GM12878 (cell line): ENCODE results near the gene RBM44. TPM values are rescaled to one million over a fixed set of nuclear protein-coding genes. Genes with fewer than 3 reads are reported as not detected.
"Not testable (repeated sequence)": the region's sequence is repeated elsewhere in the genome, so short reads cannot be mapped to it uniquely, and the experiment has no call there.

Source experiments
- ATAC-seq: fragments of 200-7000 bp; cut with Tn5 transposase; 3 replicates; pipeline ENCODE4 v1.9.1; 2020; ENCODE audit warnings: mild to moderate bottlenecking, moderate library complexity
- BruUV-seq: library from RNA; stranded (reverse); fragments of 400-500 nt; replicated peaks from 2 replicates; lab custom pipeline; 2021; lab: Mats Ljungman, UMichigan
- CTCF ChIA-PET: fragments of 300-600 bp; sonication (Branson Sonifier 250); formaldehyde crosslinking; extraction: SDS; loops from one replicate; lab custom pipeline; 2021; ENCODE audit warnings: inconsistent platforms; lab: Yijun Ruan, JAX
- POLR2A ChIA-PET: fragments of 350-600 bp; formaldehyde crosslinking; extraction: SDS; loops from one replicate; lab custom pipeline; 2021; ENCODE audit warnings: inconsistent platforms; lab: Charles Lee
- RAD21 ChIA-PET: fragments of 300-600 bp; sonication (Branson Sonifier 250); formaldehyde crosslinking; loops from one replicate; lab custom pipeline; 2023; ENCODE audit warnings: antibody characterized with exemption; ENCODE audit not compliant: unreplicated experiment; lab: Charles Lee
- SMC1A ChIA-PET: fragments of 300-600 bp; sonication (Branson Sonifier 250); formaldehyde crosslinking; loops from one replicate; lab custom pipeline; 2023; ENCODE audit not compliant: unreplicated experiment, uncharacterized antibody; lab: Charles Lee
- DNase-seq: peaks from one replicate; pipeline ENCODE4 v3.0.0-alpha.2; 2011; ENCODE audit warnings: low read depth, low spot score
- FAIRE-seq: peaks from 3 replicates; lab custom pipeline; 2011; peaks lifted over from hg19 to GRCh38; lab: Jason Lieb, UNC
- H2AFZ ChIP-seq: 2 replicates; pipeline ENCODE4 v1.6.0; 2011; ENCODE audit warnings: low read depth, low read length, control low read depth; ENCODE audit not compliant: control insufficient read depth
- H3K27ac ChIP-seq: 2 replicates; pipeline ENCODE4 v1.5.1; 2011; ENCODE audit warnings: control low read depth; ENCODE audit not compliant: control insufficient read depth, insufficient read depth
- H3K27me3 ChIP-seq, 2 experiments: replicated peaks in 1 of 2; 2 replicates each; pipeline versions ENCODE4 v1.6.0 to v1.6.1; 2011; ENCODE audit warnings: low read length in 1 of 2; ENCODE audit not compliant: control insufficient read depth in 2 of 2, insufficient read depth in 2 of 2
- H3K36me3 ChIP-seq, 2 experiments: 2 replicates each; pipeline ENCODE4 v1.5.1; 2011; ENCODE audit warnings: low read length in 1 of 2; ENCODE audit not compliant: control insufficient read depth in 2 of 2, insufficient read depth in 2 of 2
- H3K4me1 ChIP-seq: 2 replicates; pipeline ENCODE4 v1.6.1; 2011; ENCODE audit warnings: mild to moderate bottlenecking, low read length, moderate library complexity, mixed read lengths; ENCODE audit not compliant: control insufficient read depth, insufficient read depth
- H3K4me2 ChIP-seq: 2 replicates; pipeline ENCODE4 v1.6.0; 2011; ENCODE audit warnings: control low read depth; ENCODE audit not compliant: control insufficient read depth, insufficient read depth
- H3K4me3 ChIP-seq: fragments of 200-600 bp; sonication (generic); 2 replicates; pipeline ENCODE4 v1.5.1; 2016
- H3K79me2 ChIP-seq: 2 replicates; pipeline ENCODE4 v1.6.0; 2011; ENCODE audit warnings: low read length; ENCODE audit not compliant: control insufficient read depth, insufficient read depth
- H3K9ac ChIP-seq: 2 replicates; pipeline ENCODE4 v1.8.0; 2011; ENCODE audit warnings: low read length, control low read depth, mixed read lengths; ENCODE audit not compliant: control insufficient read depth, insufficient read depth
- H3K9me3 ChIP-seq: replicated peaks from 3 replicates; pipeline ENCODE4 v1.5.1; 2011; ENCODE audit warnings: mild to moderate bottlenecking, low read length; ENCODE audit not compliant: control insufficient read depth, insufficient read depth
- H4K20me1 ChIP-seq: 2 replicates; pipeline ENCODE4 v1.6.0; 2011; ENCODE audit not compliant: control insufficient read depth, insufficient read depth
- BHLHE40 ChIP-seq, 2 experiments: fragments of 450-650 bp in 1 of 2; IDR thresholded peaks; 2 replicates each; pipeline ENCODE4 v1.6.1; 2011 to 2017; ENCODE audit warnings: low read depth in 2 of 2, borderline replicate concordance in 1 of 2, improper control_type of control experiment in 1 of 2, low read length in 1 of 2, mild to moderate bottlenecking in 1 of 2
- CBX3 ChIP-seq: fragments of 200-600 bp; sonication (generic); IDR thresholded peaks from 2 replicates; pipeline ENCODE4 v1.6.1; 2016; ENCODE audit warnings: low read depth, borderline replicate concordance
- DPF2 ChIP-seq: fragments of 450-650 bp; IDR thresholded peaks from 2 replicates; pipeline ENCODE4 v1.6.1; 2017; ENCODE audit warnings: mild to moderate bottlenecking
- SIN3A ChIP-seq: IDR thresholded peaks from 2 replicates; pipeline ENCODE4 v1.6.1; 2012; ENCODE audit warnings: low read depth, low read length, improper control_type of control experiment
- TAF1 ChIP-seq: IDR thresholded peaks from 2 replicates; pipeline ENCODE4 v1.6.1; 2011; ENCODE audit warnings: mild to moderate bottlenecking, low read depth, low read length, borderline replicate concordance
- YBX1 ChIP-seq: fragments of 450-650 bp; IDR thresholded peaks from 2 replicates; pipeline ENCODE4 v1.6.1; 2016; ENCODE audit warnings: antibody characterized with exemption
- WGBS: methylation state at CpG from one replicate; pipeline ENCODE4 v1.1.6; 2016; ENCODE audit warnings: low lambda C conversion rate; ENCODE audit not compliant: insufficient replicate concordance, insufficient coverage; ENCODE audit errors: missing lambda C conversion rate; 5-methylcytosine and 5-hydroxymethylcytosine counted together
- in situ Hi-C: fragments of 300-500 bp; cut with MboI; formaldehyde crosslinking; loops from 9 replicates; pipeline ENCODE4 v1.14.3; 2018; ENCODE audit warnings: mixed read lengths
- intact Hi-C: fragments of 100-400 bp; cut with micrococcal nuclease; formaldehyde crosslinking; loops from one replicate; pipeline ENCODE4 v1.14.2; 2022; ENCODE audit not compliant: unreplicated experiment
- polyA plus RNA-seq, 11 experiments: library from polyadenylated mRNA; depleted of rRNA in 4 of 11; unstranded in 6 of 11; stranded (reverse) in 5 of 11; fragments of >200 nt; fragmentation: Nextera tagmentation in 4 of 11; fragmentation: Illumina TruSeq in 1 of 11; extraction: Ambion mirVana in 4 of 11; extraction: Trizol in 1 of 11; gene quantifications; 1 replicate in 1 of 11; 2 replicates in 10 of 11; pipeline versions ENCODE4 v1.2.1 to v1.2.3, GENCODE V29; 2011 to 2016; ENCODE audit warnings: inconsistent platforms in 2 of 11, missing spikeins in 2 of 11, low read depth in 1 of 11
- total RNA-seq, 4 experiments: library from RNA; depleted of rRNA in 3 of 4; stranded (reverse); fragments of >200 nt in 3 of 4; fragmentation: Illumina TruSeq in 1 of 4; extraction: Trizol in 1 of 4; gene quantifications; 2 replicates each; pipeline versions ENCODE4 v1.2.1 to v1.2.3, GENCODE V29; 2013 to 2021
- TF ChIP-seq, protein P1 (sequence below): fragments of 450-650 bp; IDR thresholded peaks from 2 replicates; pipeline ENCODE4 v1.6.1; 2017; ENCODE audit warnings: borderline replicate concordance

RBM44 gene
- total and polyA plus RNA-seq, 10 of the 15 experiments (the other 5 are each of a cell fraction or from before 2014, with no cell fraction given): 0.14 to 1.4 (median 0.62) TPM; not detected in 1

DNA sequence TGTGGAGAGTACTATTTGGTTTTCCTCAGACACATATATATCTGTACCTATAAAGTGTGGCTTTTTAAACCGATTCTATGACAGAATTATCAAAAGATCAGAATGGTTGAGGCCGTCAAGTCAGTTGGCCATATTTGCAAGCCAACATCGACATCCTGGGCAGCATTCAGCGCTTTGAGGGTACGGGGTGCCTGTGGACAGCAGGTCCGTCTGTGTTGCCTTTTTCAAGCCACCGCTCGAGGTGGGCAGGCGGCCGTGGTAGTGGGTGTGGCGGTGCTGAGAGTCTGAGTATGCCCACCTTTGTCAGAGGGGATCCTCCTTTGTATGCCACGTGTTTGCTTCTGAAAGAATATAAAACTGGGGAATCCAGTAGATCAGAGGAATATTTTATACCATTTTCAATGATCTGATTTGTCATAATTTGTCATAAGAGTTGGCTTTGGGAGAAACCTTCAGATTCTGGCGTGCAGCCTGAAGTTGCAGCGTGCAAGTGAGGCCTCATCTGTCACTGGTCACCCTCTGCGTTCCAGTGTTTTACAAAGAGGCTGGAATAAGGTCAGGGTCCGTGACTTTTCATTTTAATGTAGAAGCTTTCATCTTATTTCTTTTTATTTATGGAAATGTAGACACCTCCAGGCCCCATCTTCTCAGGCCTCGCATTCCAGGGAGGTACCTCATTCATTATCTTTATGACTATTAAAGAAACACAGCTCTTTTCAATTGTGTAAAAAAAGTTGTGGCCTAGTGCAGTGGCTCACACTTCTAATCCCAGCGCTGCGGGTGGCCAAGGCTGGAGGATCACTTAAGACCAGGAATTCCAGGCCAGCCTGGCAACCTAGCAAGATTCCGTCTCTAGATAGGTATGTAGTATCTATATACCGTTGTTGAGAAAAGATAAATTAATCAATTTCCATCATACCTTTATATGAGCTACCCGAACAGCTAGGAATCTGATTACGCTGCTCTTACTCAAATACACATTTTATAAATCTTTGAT is 37.8 kb upstream of the RBM44 start:
- Histone ChIP-seq H2AFZ (no peak overlapping the region), H3K27me3 (no peaks in the 10 kb centered on the region), H3K79me2 (no peaks in the 10 kb centered on the region), H3K4me2 (no peak overlapping the region), H3K4me1 (no peaks in the 10 kb centered on the region), H3K4me3 (no peak overlapping the region), H3K9ac (no peak overlapping the region), H3K36me3 (peaks cover 9 to 42% of the 10 kb centered on the region in 2 experiments), H3K27ac (no peak overlapping the region), H3K9me3 (no peaks in the 10 kb centered on the region), H4K20me1 (no peaks in the 10 kb centered on the region)
- intact Hi-C loops (no loop called here), in situ Hi-C loops (no loop called here)
- no peak for DNase-seq
- BruUV-seq: no TSS peak
- no peak for FAIRE-seq
- CTCF ChIA-PET: interaction anchor here (0.6 to 1.4 kb wide), 3 partner anchors 15 to 248 kb away, joined by 3 to 4 read pairs (median 3); no protein-coding TSS in a partner anchor
- TF ChIP-seq TAF1 (no peak), YBX1 (no peak), CBX3 (no peak), BHLHE40 (IDR thresholded peaks at IDR 0.05; ENCODE audit: borderline replicate concordance in 1 of 2, low read depth in 2 of 2, low read length in 1 of 2) (no peak), DPF2 (no peak), SIN3A (no peak)
- TF ChIP-seq, protein P1, sequence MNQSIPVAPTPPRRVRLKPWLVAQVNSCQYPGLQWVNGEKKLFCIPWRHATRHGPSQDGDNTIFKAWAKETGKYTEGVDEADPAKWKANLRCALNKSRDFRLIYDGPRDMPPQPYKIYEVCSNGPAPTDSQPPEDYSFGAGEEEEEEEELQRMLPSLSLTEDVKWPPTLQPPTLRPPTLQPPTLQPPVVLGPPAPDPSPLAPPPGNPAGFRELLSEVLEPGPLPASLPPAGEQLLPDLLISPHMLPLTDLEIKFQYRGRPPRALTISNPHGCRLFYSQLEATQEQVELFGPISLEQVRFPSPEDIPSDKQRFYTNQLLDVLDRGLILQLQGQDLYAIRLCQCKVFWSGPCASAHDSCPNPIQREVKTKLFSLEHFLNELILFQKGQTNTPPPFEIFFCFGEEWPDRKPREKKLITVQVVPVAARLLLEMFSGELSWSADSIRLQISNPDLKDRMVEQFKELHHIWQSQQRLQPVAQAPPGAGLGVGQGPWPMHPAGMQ: no peak
- POLR2A ChIA-PET: no interaction called here
- ATAC-seq: no peak
- RAD21 ChIA-PET: no interaction called here
- SMC1A ChIA-PET: interaction anchor here (1.3 to 1.6 kb wide), 2 partner anchors 10 to 13 kb away, joined by 3 to 6 read pairs; no protein-coding TSS in a partner anchor
- WGBS: 93% methylated on average over 23 of the region's 23 CpGs

DNA sequence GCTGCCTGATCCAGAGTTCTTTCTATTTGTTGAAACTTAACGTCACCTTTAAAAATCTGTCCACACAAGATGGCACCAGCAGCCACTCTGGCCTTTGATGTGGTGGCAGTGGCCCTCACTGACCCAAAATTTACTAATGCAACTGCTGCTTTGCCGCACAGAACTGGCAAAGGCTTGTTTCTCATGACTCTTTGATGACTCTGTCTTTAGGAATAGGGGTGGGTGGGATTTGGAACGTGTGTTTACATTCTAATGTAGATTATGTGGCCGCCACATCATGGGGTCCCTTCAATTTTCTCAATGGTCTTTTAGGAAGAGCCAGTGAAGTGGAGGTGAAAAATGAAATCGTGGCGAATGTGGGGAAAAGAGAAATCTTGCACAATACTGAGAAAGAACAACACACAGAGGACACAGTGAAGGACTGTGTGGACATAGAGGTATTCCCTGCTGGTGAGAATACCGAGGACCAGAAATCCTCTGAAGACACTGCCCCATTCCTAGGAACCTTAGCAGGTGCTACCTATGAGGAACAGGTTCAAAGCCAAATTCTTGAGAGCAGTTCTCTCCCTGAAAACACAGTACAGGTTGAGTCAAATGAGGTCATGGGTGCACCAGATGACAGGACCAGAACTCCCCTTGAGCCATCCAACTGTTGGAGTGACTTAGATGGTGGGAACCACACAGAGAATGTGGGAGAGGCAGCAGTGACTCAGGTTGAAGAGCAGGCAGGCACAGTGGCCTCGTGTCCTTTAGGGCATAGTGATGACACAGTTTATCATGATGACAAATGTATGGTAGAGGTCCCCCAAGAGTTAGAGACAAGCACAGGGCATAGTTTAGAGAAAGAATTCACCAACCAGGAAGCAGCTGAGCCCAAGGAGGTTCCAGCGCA is 36.0 kb upstream of the RBM44 start:
- intact Hi-C loops, FAIRE-seq, in situ Hi-C loops: not testable (repeated sequence)

More for the DNA sequence above, 36.0 kb upstream of the RBM44 start:
- H3K9ac ChIP-seq, H3K4me3 ChIP-seq, ATAC-seq, H3K4me1 ChIP-seq, POLR2A ChIA-PET, RAD21 ChIA-PET, H3K4me2 ChIP-seq, H3K27ac ChIP-seq, H3K27me3 ChIP-seq, DNase-seq, BruUV-seq, H3K79me2 ChIP-seq, H4K20me1 ChIP-seq, H3K9me3 ChIP-seq, H2AFZ ChIP-seq: not testable (repeated sequence)
- 90% methylated on average over 9 of the region's 9 CpGs for WGBS
- peaks cover 5 to 42% of the 10 kb centered on the region in 2 experiments for H3K36me3 ChIP-seq
- ChIA-PET SMC1A (interaction anchor here (1.6 kb wide), 1 partner anchor 11 kb away, joined by 6 read pairs; no protein-coding TSS in a partner anchor), CTCF (interaction anchor here (1.4 kb wide), 1 partner anchor 250 kb away, joined by 3 read pairs; no protein-coding TSS in a partner anchor)
